GM21717 (cell line): ENCODE results near the gene IKZF1.

Experiments used
- ATAC-seq: cut with Tn5 transposase; IDR thresholded peaks from one replicate; pipeline ENCODE4 v1.9.1; 2021; ENCODE audit warnings: mild to moderate bottlenecking, moderate library complexity; ENCODE audit not compliant: unreplicated experiment

IKZF1 gene

GRCh38 chr7:50282813-50283605 lies 21.5 kb upstream of the IKZF1 start:
- ATAC-seq: no peak

- ATAC-seq: no peak
These were observed 20.8 kb upstream of the IKZF1 start for GRCh38 chr7:50283731-50284130.

- no peak for ATAC-seq
These were observed 20.2 kb upstream of the IKZF1 start for GRCh38 chr7:50284296-50284695.

- no peak for ATAC-seq
These were observed 19.2 kb upstream of the IKZF1 start for GRCh38 chr7:50285269-50285668.

- ATAC-seq: no peak
These were observed 17.4 kb upstream of the IKZF1 start for GRCh38 chr7:50287129-50287528.

- ATAC-seq: no peak
These were observed 12.3 kb upstream of the IKZF1 start for GRCh38 chr7:50292165-50292757.

GRCh38 chr7:50292763-50293162 lies 11.8 kb upstream of the IKZF1 start:
- no peak for ATAC-seq

GRCh38 chr7:50293509-50294179 lies 10.9 kb upstream of the IKZF1 start:
- ATAC-seq: peak; percentile 48

GRCh38 chr7:50295133-50295532 lies 9.4 kb upstream of the IKZF1 start:
- no peak for ATAC-seq

- ATAC-seq: no peak
These were observed 7.7 kb upstream of the IKZF1 start for GRCh38 chr7:50296799-50297198.

GRCh38 chr7:50298811-50299562 lies 5.5 kb upstream of the IKZF1 start:
- no peak for ATAC-seq

GRCh38 chr7:50300336-50300735 lies 4.2 kb upstream of the IKZF1 start:
- ATAC-seq: no peak

GRCh38 chr7:50302486-50303334 lies 1.8 kb upstream of the IKZF1 start:
- ATAC-seq: no peak

- ATAC-seq: peak; percentile 15
These were observed 984 bp upstream of the IKZF1 start for GRCh38 chr7:50303335-50304128.

- peak; percentile 41 for ATAC-seq
These were observed 531 bp downstream of the IKZF1 start for GRCh38 chr7:50304911-50305582.

GRCh38 chr7:50305583-50306493 lies 1.3 kb downstream of the IKZF1 start:
- ATAC-seq: no peak

GRCh38 chr7:50306494-50307367 lies 2.2 kb downstream of the IKZF1 start:
- ATAC-seq: no peak
